Measurements from ENCODE around the gene PSMA7. TPM values are rescaled to one million over a fixed set of nuclear protein-coding genes. Genes with fewer than 3 reads are reported as not detected.

Gene PSMA7
- total RNA-seq, 1 donor from 2014 or later, result 217 TPM

- Mint-ChIP-seq H3K27me3 (ENCODE audit: unreplicated experiment) (no peaks in the 10 kb centered on the region), H3K4me1 (ENCODE audit: unreplicated experiment) (peaks cover 1% of the 10 kb centered on the region), H3K36me3 (ENCODE audit: unreplicated experiment) (peaks cover 12% of the 10 kb centered on the region), H3K27ac (ENCODE audit: unreplicated experiment) (no peak overlapping the region), H3K4me3 (ENCODE audit: unreplicated experiment) (no peak overlapping the region), H3K9me3 (ENCODE audit: unreplicated experiment) (no peaks in the 10 kb centered on the region)
- DNase-seq (ENCODE audit: extremely low spot score, unreplicated experiment), result no peak
- no peak for TF ChIP-seq CTCF (IDR thresholded peaks at IDR 0.05)
These were observed 18.2 kb upstream of the PSMA7 start for GRCh38 chr20:62161347-62161746.

- Mint-ChIP-seq H3K27me3 (ENCODE audit: unreplicated experiment) (no peaks in the 10 kb centered on the region), H3K36me3 (ENCODE audit: unreplicated experiment) (peaks cover 7% of the 10 kb centered on the region), H3K4me3 (ENCODE audit: unreplicated experiment) (no peak overlapping the region), H3K27ac (ENCODE audit: unreplicated experiment) (no peak overlapping the region), H3K9me3 (ENCODE audit: unreplicated experiment) (no peaks in the 10 kb centered on the region), H3K4me1 (ENCODE audit: unreplicated experiment) (peaks cover 6% of the 10 kb centered on the region)
- no peak for DNase-seq (ENCODE audit: extremely low spot score, unreplicated experiment)
- TF ChIP-seq CTCF (IDR thresholded peaks at IDR 0.05), result no peak
These were observed 17.7 kb upstream of the PSMA7 start for GRCh38 chr20:62160876-62161275.

- Mint-ChIP-seq H3K4me3 (ENCODE audit: unreplicated experiment) (no peak overlapping the region), H3K27ac (ENCODE audit: unreplicated experiment) (no peak overlapping the region), H3K4me1 (ENCODE audit: unreplicated experiment) (peaks cover 12% of the 10 kb centered on the region), H3K36me3 (ENCODE audit: unreplicated experiment) (peaks cover 7% of the 10 kb centered on the region), H3K9me3 (ENCODE audit: unreplicated experiment) (no peaks in the 10 kb centered on the region), H3K27me3 (ENCODE audit: unreplicated experiment) (no peaks in the 10 kb centered on the region)
- no peak for TF ChIP-seq CTCF (IDR thresholded peaks at IDR 0.05)
- no peak for DNase-seq (ENCODE audit: extremely low spot score, unreplicated experiment)
These were observed 17.1 kb upstream of the PSMA7 start for GRCh38 chr20:62160253-62160652.

GRCh38 chr20:62159839-62160238 lies 16.6 kb upstream of the PSMA7 start:
- Mint-ChIP-seq H3K36me3 (ENCODE audit: unreplicated experiment) (peaks cover 8% of the 10 kb centered on the region), H3K27me3 (ENCODE audit: unreplicated experiment) (no peaks in the 10 kb centered on the region), H3K4me3 (ENCODE audit: unreplicated experiment) (no peak overlapping the region), H3K27ac (ENCODE audit: unreplicated experiment) (no peak overlapping the region), H3K4me1 (ENCODE audit: unreplicated experiment) (peaks cover 15% of the 10 kb centered on the region), H3K9me3 (ENCODE audit: unreplicated experiment) (no peaks in the 10 kb centered on the region)
- no peak for TF ChIP-seq CTCF (IDR thresholded peaks at IDR 0.05)
- no peak for DNase-seq (ENCODE audit: extremely low spot score, unreplicated experiment)

- Mint-ChIP-seq H3K36me3 (ENCODE audit: unreplicated experiment) (peaks cover 8% of the 10 kb centered on the region), H3K27me3 (ENCODE audit: unreplicated experiment) (no peaks in the 10 kb centered on the region), H3K27ac (ENCODE audit: unreplicated experiment) (no peak overlapping the region), H3K4me1 (ENCODE audit: unreplicated experiment) (peaks cover 15% of the 10 kb centered on the region), H3K9me3 (ENCODE audit: unreplicated experiment) (no peaks in the 10 kb centered on the region), H3K4me3 (ENCODE audit: unreplicated experiment) (no peak overlapping the region)
- DNase-seq (ENCODE audit: extremely low spot score, unreplicated experiment), result no peak
- no peak for TF ChIP-seq CTCF (IDR thresholded peaks at IDR 0.05)
These were observed 15.9 kb upstream of the PSMA7 start for GRCh38 chr20:62159052-62159451.

Data from osteocyte (in vitro differentiated cells).